A549 (cell line): ENCODE measurements around the gene TBCCD1. TPM values are rescaled to one million over a fixed set of nuclear protein-coding genes. Genes with fewer than 3 reads are reported as not detected.

Experiments
- ATAC-seq, 2 experiments: fragments of 200-7000 bp in 1 of 2; fragments of >200 bp in 1 of 2; cut with Nextera tagmentation in 1 of 2; cut with Tn5 transposase in 1 of 2; 3 replicates each; pipeline versions ENCODE4 v1.8.0 to v1.9.1; 2018 to 2020; ENCODE audit warnings: mild to moderate bottlenecking in 1 of 2, moderate library complexity in 1 of 2
- CTCF ChIA-PET: fragments of 300-600 bp; sonication (Branson Sonifier 250); formaldehyde crosslinking; extraction: SDS; loops from one replicate; lab custom pipeline; 2021; ENCODE audit warnings: antibody characterized with exemption, inconsistent platforms; lab: Yijun Ruan, JAX
- POLR2A ChIA-PET: fragments of 350-600 bp; formaldehyde crosslinking; extraction: SDS; loops from one replicate; lab custom pipeline; 2021; ENCODE audit warnings: antibody characterized with exemption, inconsistent platforms; lab: Yijun Ruan, JAX
- DNase-seq, 2 experiments: peaks; one replicate each; pipeline versions ENCODE4 v3.0.0 to v3.0.0-alpha.2; 2011 to 2016; ENCODE audit warnings: low read depth in 1 of 2, low spot score in 1 of 2
- FAIRE-seq: peaks from 2 replicates; lab custom pipeline; 2011; peaks lifted over from hg19 to GRCh38; lab: Jason Lieb, UNC
- H3K27ac ChIP-seq, 2 experiments: fragments of >200 bp; sonication (Bioruptor Twin); formaldehyde crosslinking; 3 replicates each; pipeline ENCODE4 v1.5.1; 2016 to 2017
- H3K4me1 ChIP-seq: fragments of >200 bp; sonication (Bioruptor Twin); formaldehyde crosslinking; 3 replicates; pipeline ENCODE4 v1.6.1; 2016
- H3K4me2 ChIP-seq: fragments of >200 bp; sonication (Bioruptor Twin); formaldehyde crosslinking; 3 replicates; pipeline ENCODE4 v1.6.1; 2016
- H3K4me3 ChIP-seq: fragments of >200 bp; sonication (Bioruptor Twin); formaldehyde crosslinking; 3 replicates; pipeline ENCODE4 v1.5.1; 2016
- H3K9me3 ChIP-seq: fragments of >200 bp; sonication (Bioruptor Twin); formaldehyde crosslinking; 3 replicates; pipeline ENCODE4 v1.6.1; 2016
- ATOH8 ChIP-seq: fragments of 250-450 bp; sonication (Bioruptor Pico); IDR thresholded peaks from 2 replicates; pipeline ENCODE4 v1.5.0; 2020; ENCODE audit warnings: low read depth, mild to moderate bottlenecking, moderate library complexity
- CBX8 ChIP-seq: fragments of 200-600 bp; sonication (generic); IDR thresholded peaks from 2 replicates; pipeline ENCODE4 v1.6.1; 2016
- CHD2 ChIP-seq: fragments of 150-350 bp; IDR thresholded peaks from 2 replicates; pipeline ENCODE4 v1.6.1; 2014; ENCODE audit warnings: low read length; ENCODE audit not compliant: partially characterized antibody
- CTCF ChIP-seq: fragments of >200 bp; sonication (Bioruptor Twin); formaldehyde crosslinking; IDR thresholded peaks from 3 replicates; pipeline ENCODE4 v1.5.1; 2016
- E2F6 ChIP-seq: IDR thresholded peaks from 2 replicates; pipeline ENCODE4 v1.6.1; 2012; ENCODE audit warnings: low read depth, borderline replicate concordance
- ELK1 ChIP-seq: fragments of 150-350 bp; IDR thresholded peaks from 2 replicates; pipeline ENCODE4 v1.6.1; 2014; ENCODE audit warnings: low read depth, mild to moderate bottlenecking, low read length
- ESRRA ChIP-seq: fragments of 150-350 bp; IDR thresholded peaks from 2 replicates; pipeline ENCODE4 v1.6.1; 2014; ENCODE audit warnings: mild to moderate bottlenecking, low read length, borderline replicate concordance
- HES2 ChIP-seq: fragments of >200 bp; sonication (Bioruptor Twin); formaldehyde crosslinking; IDR thresholded peaks from 2 replicates; pipeline ENCODE4 v1.6.1; 2016
- HOXA7 ChIP-seq: fragments of 250-450 bp; sonication (Bioruptor Pico); IDR thresholded peaks from 2 replicates; pipeline ENCODE4 v1.5.0; 2020; ENCODE audit warnings: mild to moderate bottlenecking, moderate library complexity
- HOXB5 ChIP-seq: fragments of 250-450 bp; sonication (Bioruptor Pico); IDR thresholded peaks from 2 replicates; pipeline ENCODE4 v1.5.0; 2020; ENCODE audit warnings: mild to moderate bottlenecking, moderate library complexity
- PHF8 ChIP-seq: fragments of 200-600 bp; sonication (generic); IDR thresholded peaks from 2 replicates; pipeline ENCODE4 v1.6.1; 2016; ENCODE audit warnings: low read depth, mild to moderate bottlenecking, antibody characterized with exemption, moderate library complexity, borderline replicate concordance
- RAD21 ChIP-seq, 2 experiments: fragments of >200 bp in 1 of 2; sonication (Bioruptor Twin) in 1 of 2; formaldehyde crosslinking in 1 of 2; IDR thresholded peaks in 1 of 2; conservative IDR thresholded peaks in 1 of 2; 2 replicates in 1 of 2; 3 replicates in 1 of 2; pipeline ENCODE4 v1.6.1; 2012 to 2018; ENCODE audit warnings: inconsistent platforms in 1 of 2
- RFX5 ChIP-seq: fragments of 450-650 bp; IDR thresholded peaks from 2 replicates; pipeline ENCODE4 v1.7.1; 2014; ENCODE audit warnings: antibody characterized with exemption, mild to moderate bottlenecking, moderate library complexity
- SMC3 ChIP-seq: fragments of >200 bp; sonication (Bioruptor Twin); formaldehyde crosslinking; IDR thresholded peaks from 3 replicates; pipeline ENCODE4 v1.6.1; 2018; ENCODE audit warnings: inconsistent platforms
- USF2 ChIP-seq: fragments of 450-650 bp; IDR thresholded peaks from 2 replicates; pipeline ENCODE4 v1.6.1; 2014; ENCODE audit warnings: antibody characterized with exemption
- ZC3H11A ChIP-seq: fragments of 450-650 bp; IDR thresholded peaks from 2 replicates; pipeline ENCODE4 v1.6.1; 2014; ENCODE audit warnings: antibody characterized with exemption, mild to moderate bottlenecking
- ZNF302 ChIP-seq: fragments of 250-450 bp; sonication (Bioruptor Pico); IDR thresholded peaks from 2 replicates; pipeline ENCODE4 v1.9.0; 2021; ENCODE audit warnings: inconsistent platforms, mild to moderate bottlenecking, moderate library complexity
- WGBS: methylation state at CpG from one replicate; pipeline ENCODE4 v1.1.6; 2017; ENCODE audit errors: missing lambda C conversion rate; 5-methylcytosine and 5-hydroxymethylcytosine counted together
- polyA plus RNA-seq, 4 experiments: library from polyadenylated mRNA; depleted of rRNA in 3 of 4; stranded (reverse); fragments of >200 nt; fragmentation: RNase III in 1 of 4; extraction: RNeasy Plus Mini Kit Qiagen cat#74134 plus additional on column Dnase treatment in 1 of 4; gene quantifications; 2 replicates in 3 of 4; 3 replicates in 1 of 4; pipeline ENCODE4 v1.2.3, GENCODE V29; 2011 to 2017

Gene TBCCD1
- polyA plus RNA-seq, 2 of the 4 experiments (the other 2 are of a cell fraction) = 5.8 to 11.4 TPM

GRCh38 chr3:186571644-186572013 is 4.5 kb upstream of the TBCCD1 start:
- ChIA-PET CTCF (interaction anchor here (1.6 to 8.0 kb wide), 2 partner anchors 44 to 250 kb away, joined by 4 to 48 read pairs; partner anchors contain the start of gene AHSG), POLR2A (no interaction called here)
- WGBS = 37% methylated on average over 2 of the region's 2 CpGs
- FAIRE-seq (no peak), DNase-seq (no peak)
- no peak for TF ChIP-seq ZC3H11A
- no peak for TF ChIP-seq HES2
- TF ChIP-seq E2F6 = no peak
- TF ChIP-seq RAD21 (conservative IDR thresholded peaks at IDR 0.05 in 1 of 2, IDR thresholded peaks at IDR 0.05 in 1 of 2) = no peak
- no peak for TF ChIP-seq ZNF302 (CRISPR knock-in tag)
- no peak for TF ChIP-seq ELK1
- TF ChIP-seq HOXB5 (CRISPR knock-in tag) = no peak
- TF ChIP-seq SMC3 = no peak
- TF ChIP-seq ESRRA = no peak
- TF ChIP-seq RFX5 = no peak
- TF ChIP-seq USF2 = no peak
- no peak for TF ChIP-seq CBX8
- TF ChIP-seq CHD2 = no peak
- no peak for TF ChIP-seq PHF8
- TF ChIP-seq CTCF = no peak
- TF ChIP-seq, all 56 proteins: peak for 0
- ATAC-seq = no peak
- Histone ChIP-seq H3K9me3 (no peaks in the 10 kb centered on the region), H3K4me3 (peak overlapping the region; percentile 85), H3K4me2 (peak overlapping the region; percentile 99), H3K4me1 (peaks cover 12% of the 10 kb centered on the region; the same call in 2 of the 3 replicates), H3K27ac (no peak overlapping the region)

GRCh38 chr3:186570941-186571643 is 4.0 kb upstream of the TBCCD1 start:
- ATAC-seq (no peak), DNase-seq (no peak), FAIRE-seq (no peak)
- peaks cover 15% of the 10 kb centered on the region; the same call in 2 of the 3 replicates for H3K4me1 ChIP-seq
- peak overlapping the region; percentile 85 for H3K4me3 ChIP-seq
- H3K4me2 ChIP-seq = peak overlapping the region; percentile 99
- H3K9me3 ChIP-seq = no peaks in the 10 kb centered on the region
- whole genome bisulfite sequencing = 5% methylated on average over 12 of the region's 21 CpGs
- TF ChIP-seq HOXA7 (CRISPR knock-in tag) (0 out of 2 replicates have a peak, but pooled peaks have one; percentile 29), ATOH8 (CRISPR knock-in tag) (no peak)
- POLR2A ChIA-PET = interaction anchor here (0.8 to 1.6 kb wide), 5 partner anchors 16 to 256 kb away, joined by 3 to 24 read pairs (median 5); partner anchors contain the start of gene EIF4A2
- H3K27ac ChIP-seq = peak overlapping the region; percentile 89 to 90
- CTCF ChIA-PET = interaction anchor here (1.5 to 8.0 kb wide), 3 partner anchors 16 to 251 kb away, joined by 4 to 48 read pairs (median 5); partner anchors contain the start of gene AHSG
